GM12878 (cell line): ENCODE data around the gene MFN2. TPM values are rescaled to one million over a fixed set of nuclear protein-coding genes. Genes with fewer than 3 reads are reported as not detected.

Experiments used
- ATAC-seq: fragments of 200-7000 bp; cut with Tn5 transposase; 3 replicates; pipeline ENCODE4 v1.9.1; 2020; ENCODE audit warnings: mild to moderate bottlenecking, moderate library complexity
- BruUV-seq: library from RNA; stranded (reverse); fragments of 400-500 nt; replicated peaks from 2 replicates; lab custom pipeline; 2021; lab: Mats Ljungman, UMichigan
- CTCF ChIA-PET: fragments of 300-600 bp; sonication (Branson Sonifier 250); formaldehyde crosslinking; extraction: SDS; loops from one replicate; lab custom pipeline; 2021; ENCODE audit warnings: inconsistent platforms; lab: Yijun Ruan, JAX
- POLR2A ChIA-PET: fragments of 350-600 bp; formaldehyde crosslinking; extraction: SDS; loops from one replicate; lab custom pipeline; 2021; ENCODE audit warnings: inconsistent platforms; lab: Charles Lee
- RAD21 ChIA-PET: fragments of 300-600 bp; sonication (Branson Sonifier 250); formaldehyde crosslinking; loops from one replicate; lab custom pipeline; 2023; ENCODE audit warnings: antibody characterized with exemption; ENCODE audit not compliant: unreplicated experiment; lab: Charles Lee
- SMC1A ChIA-PET: fragments of 300-600 bp; sonication (Branson Sonifier 250); formaldehyde crosslinking; loops from one replicate; lab custom pipeline; 2023; ENCODE audit not compliant: unreplicated experiment, uncharacterized antibody; lab: Charles Lee
- DNase-seq: peaks from one replicate; pipeline ENCODE4 v3.0.0-alpha.2; 2011; ENCODE audit warnings: low read depth, low spot score
- FAIRE-seq: peaks from 3 replicates; lab custom pipeline; 2011; peaks lifted over from hg19 to GRCh38; lab: Jason Lieb, UNC
- H2AFZ ChIP-seq: 2 replicates; pipeline ENCODE4 v1.6.0; 2011; ENCODE audit warnings: low read depth, low read length, control low read depth; ENCODE audit not compliant: control insufficient read depth
- H3K27ac ChIP-seq: 2 replicates; pipeline ENCODE4 v1.5.1; 2011; ENCODE audit warnings: control low read depth; ENCODE audit not compliant: control insufficient read depth, insufficient read depth
- H3K27me3 ChIP-seq, 2 experiments: replicated peaks in 1 of 2; 2 replicates each; pipeline versions ENCODE4 v1.6.0 to v1.6.1; 2011; ENCODE audit warnings: low read length in 1 of 2; ENCODE audit not compliant: control insufficient read depth in 2 of 2, insufficient read depth in 2 of 2
- H3K36me3 ChIP-seq, 2 experiments: 2 replicates each; pipeline ENCODE4 v1.5.1; 2011; ENCODE audit warnings: low read length in 1 of 2; ENCODE audit not compliant: control insufficient read depth in 2 of 2, insufficient read depth in 2 of 2
- H3K4me1 ChIP-seq: 2 replicates; pipeline ENCODE4 v1.6.1; 2011; ENCODE audit warnings: mild to moderate bottlenecking, low read length, moderate library complexity, mixed read lengths; ENCODE audit not compliant: control insufficient read depth, insufficient read depth
- H3K4me2 ChIP-seq: 2 replicates; pipeline ENCODE4 v1.6.0; 2011; ENCODE audit warnings: control low read depth; ENCODE audit not compliant: control insufficient read depth, insufficient read depth
- H3K4me3 ChIP-seq: fragments of 200-600 bp; sonication (generic); 2 replicates; pipeline ENCODE4 v1.5.1; 2016
- H3K79me2 ChIP-seq: 2 replicates; pipeline ENCODE4 v1.6.0; 2011; ENCODE audit warnings: low read length; ENCODE audit not compliant: control insufficient read depth, insufficient read depth
- H3K9ac ChIP-seq: 2 replicates; pipeline ENCODE4 v1.8.0; 2011; ENCODE audit warnings: low read length, control low read depth, mixed read lengths; ENCODE audit not compliant: control insufficient read depth, insufficient read depth
- H3K9me3 ChIP-seq: replicated peaks from 3 replicates; pipeline ENCODE4 v1.5.1; 2011; ENCODE audit warnings: mild to moderate bottlenecking, low read length; ENCODE audit not compliant: control insufficient read depth, insufficient read depth
- H4K20me1 ChIP-seq: 2 replicates; pipeline ENCODE4 v1.6.0; 2011; ENCODE audit not compliant: control insufficient read depth, insufficient read depth
- ASH2L ChIP-seq: fragments of 300-600, 200-600 bp; sonication (generic); IDR thresholded peaks from 2 replicates; pipeline ENCODE4 v1.6.1; 2017; ENCODE audit warnings: low read depth, mild to moderate bottlenecking, borderline replicate concordance
- BCL11A ChIP-seq: IDR thresholded peaks from 2 replicates; pipeline ENCODE4 v1.6.1; 2011; ENCODE audit warnings: low read depth, low read length
- CHD1 ChIP-seq: IDR thresholded peaks from 2 replicates; pipeline ENCODE4 v1.6.1; 2012; ENCODE audit warnings: low read depth, low read length, improper control_type of control experiment
- CTCF ChIP-seq, 3 experiments: IDR thresholded peaks in 2 of 3; conservative IDR thresholded peaks in 1 of 3; 2 replicates each; pipeline ENCODE4 v1.5.1; 2011; ENCODE audit warnings: low read depth in 3 of 3, low read length in 3 of 3, mild to moderate bottlenecking in 3 of 3, control low read depth in 2 of 3, moderate library complexity in 2 of 3, inconsistent platforms in 1 of 3, mixed read lengths in 1 of 3; ENCODE audit not compliant: control insufficient read depth in 2 of 3, insufficient read depth in 1 of 3; ENCODE audit errors: extremely low read depth in 1 of 3
- GATAD2B ChIP-seq: fragments of 450-650 bp; conservative IDR thresholded peaks from 2 replicates; pipeline ENCODE4 v1.6.1; 2017; ENCODE audit warnings: low read depth, mild to moderate bottlenecking, moderate library complexity
- HCFC1 ChIP-seq: fragments of 150-350 bp; IDR thresholded peaks from 2 replicates; pipeline ENCODE4 v1.6.1; 2014; ENCODE audit warnings: low read length
- IKZF1 ChIP-seq: fragments of 450-650 bp; conservative IDR thresholded peaks from 2 replicates; pipeline ENCODE4 v1.6.1; 2017; ENCODE audit warnings: antibody characterized with exemption, mild to moderate bottlenecking
- IKZF2 ChIP-seq, 2 experiments: fragments of 450-650 bp; IDR thresholded peaks; 2 replicates each; pipeline ENCODE4 v1.6.1; 2017; ENCODE audit warnings: mild to moderate bottlenecking in 2 of 2, moderate library complexity in 2 of 2
- MEF2A ChIP-seq: IDR thresholded peaks from 2 replicates; pipeline ENCODE4 v1.6.1; 2011; ENCODE audit warnings: low read depth, mild to moderate bottlenecking, low read length, moderate library complexity; ENCODE audit not compliant: insufficient read depth
- RBBP5 ChIP-seq: fragments of 200-600 bp; sonication (generic); conservative IDR thresholded peaks from 2 replicates; pipeline ENCODE4 v1.6.1; 2016
- RCOR1 ChIP-seq: conservative IDR thresholded peaks from 2 replicates; pipeline ENCODE4 v1.6.1; 2012; ENCODE audit warnings: low read depth, low read length, improper control_type of control experiment
- RFX5 ChIP-seq: IDR thresholded peaks from 2 replicates; pipeline ENCODE4 v1.6.1; 2011; ENCODE audit warnings: low read depth, low read length, improper control_type of control experiment
- SIN3A ChIP-seq: IDR thresholded peaks from 2 replicates; pipeline ENCODE4 v1.6.1; 2012; ENCODE audit warnings: low read depth, low read length, improper control_type of control experiment
- TARDBP ChIP-seq: IDR thresholded peaks from 2 replicates; pipeline ENCODE4 v1.6.1; 2016; ENCODE audit warnings: borderline replicate concordance
- WGBS: methylation state at CpG from one replicate; pipeline ENCODE4 v1.1.6; 2016; ENCODE audit warnings: low lambda C conversion rate; ENCODE audit not compliant: insufficient replicate concordance, insufficient coverage; ENCODE audit errors: missing lambda C conversion rate; 5-methylcytosine and 5-hydroxymethylcytosine counted together
- in situ Hi-C: fragments of 300-500 bp; cut with MboI; formaldehyde crosslinking; loops from 9 replicates; pipeline ENCODE4 v1.14.3; 2018; ENCODE audit warnings: mixed read lengths
- intact Hi-C: fragments of 100-400 bp; cut with micrococcal nuclease; formaldehyde crosslinking; loops from one replicate; pipeline ENCODE4 v1.14.2; 2022; ENCODE audit not compliant: unreplicated experiment
- polyA plus RNA-seq, 11 experiments: library from polyadenylated mRNA; depleted of rRNA in 4 of 11; unstranded in 6 of 11; stranded (reverse) in 5 of 11; fragments of >200 nt; fragmentation: Nextera tagmentation in 4 of 11; fragmentation: Illumina TruSeq in 1 of 11; extraction: Ambion mirVana in 4 of 11; extraction: Trizol in 1 of 11; gene quantifications; 1 replicate in 1 of 11; 2 replicates in 10 of 11; pipeline versions ENCODE4 v1.2.1 to v1.2.3, GENCODE V29; 2011 to 2016; ENCODE audit warnings: inconsistent platforms in 2 of 11, missing spikeins in 2 of 11, low read depth in 1 of 11
- total RNA-seq, 4 experiments: library from RNA; depleted of rRNA in 3 of 4; stranded (reverse); fragments of >200 nt in 3 of 4; fragmentation: Illumina TruSeq in 1 of 4; extraction: Trizol in 1 of 4; gene quantifications; 2 replicates each; pipeline versions ENCODE4 v1.2.1 to v1.2.3, GENCODE V29; 2013 to 2021
- TF ChIP-seq, protein P1 (sequence below): IDR thresholded peaks from 2 replicates; pipeline ENCODE4 v1.6.1; 2011; ENCODE audit warnings: low read depth, low read length, improper control_type of control experiment, borderline replicate concordance
- TF ChIP-seq, protein P2 (sequence below): IDR thresholded peaks from 2 replicates; pipeline ENCODE4 v1.6.1; 2012; ENCODE audit warnings: low read depth, low read length, improper control_type of control experiment
- TF ChIP-seq, protein P3 (sequence below): IDR thresholded peaks from 2 replicates; pipeline ENCODE4 v1.6.1; 2012; ENCODE audit warnings: low read length, inconsistent platforms

MFN2 gene
- total and polyA plus RNA-seq, 10 of the 15 experiments (the other 5 are each of a cell fraction or from before 2014, with no cell fraction given): 5.3 to 64.4 (median 48.1) TPM

GRCh38 chr1:11938722-11939526, 41.3 kb upstream of the MFN2 start:
- CTCF ChIA-PET: interaction anchor here (0.8 to 1.4 kb wide), 2 partner anchors 22 to 29 kb away, joined by 3 read pairs; no protein-coding TSS in a partner anchor
- no peak for FAIRE-seq

More at GRCh38 chr1:11938722-11939526, 41.3 kb upstream of the MFN2 start:
- no peak overlapping the region; the same call in 1 of the 2 replicates for H3K4me2 ChIP-seq
- no peaks in the 10 kb centered on the region for H4K20me1 ChIP-seq
- intact Hi-C loops (no loop called here), in situ Hi-C loops (no loop called here)
- ChIA-PET RAD21 (interaction anchor here (0.6 kb wide), 1 partner anchor 29 kb away, joined by 3 read pairs; no protein-coding TSS in a partner anchor), POLR2A (interaction anchor here (1.0 kb wide), 1 partner anchor 24 kb away, joined by 3 read pairs; no protein-coding TSS in a partner anchor), SMC1A (interaction anchor here (0.6 kb wide), 1 partner anchor 691 kb away, joined by 3 read pairs; no protein-coding TSS in a partner anchor)
- no peak overlapping the region for H3K27ac ChIP-seq
- TF ChIP-seq, protein P1, sequence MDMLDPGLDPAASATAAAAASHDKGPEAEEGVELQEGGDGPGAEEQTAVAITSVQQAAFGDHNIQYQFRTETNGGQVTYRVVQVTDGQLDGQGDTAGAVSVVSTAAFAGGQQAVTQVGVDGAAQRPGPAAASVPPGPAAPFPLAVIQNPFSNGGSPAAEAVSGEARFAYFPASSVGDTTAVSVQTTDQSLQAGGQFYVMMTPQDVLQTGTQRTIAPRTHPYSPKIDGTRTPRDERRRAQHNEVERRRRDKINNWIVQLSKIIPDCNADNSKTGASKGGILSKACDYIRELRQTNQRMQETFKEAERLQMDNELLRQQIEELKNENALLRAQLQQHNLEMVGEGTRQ: no peak
- TF ChIP-seq CTCF (IDR thresholded peaks at IDR 0.05 in 2 of 3, conservative IDR thresholded peaks at IDR 0.05 in 1 of 3; ENCODE audit: control insufficient read depth in 2 of 3, extremely low read depth in 1 of 3, insufficient read depth in 1 of 3, low read depth in 3 of 3, low read length in 3 of 3): no peak
- no peak for TF ChIP-seq SIN3A
- no peak for TF ChIP-seq HCFC1
- TF ChIP-seq RFX5: no peak
- TF ChIP-seq, protein P2, sequence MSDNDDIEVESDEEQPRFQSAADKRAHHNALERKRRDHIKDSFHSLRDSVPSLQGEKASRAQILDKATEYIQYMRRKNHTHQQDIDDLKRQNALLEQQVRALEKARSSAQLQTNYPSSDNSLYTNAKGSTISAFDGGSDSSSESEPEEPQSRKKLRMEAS: no peak
- TF ChIP-seq RCOR1: no peak
- TF ChIP-seq IKZF2 (IDR thresholded peaks at IDR 0.05): no peak
- TF ChIP-seq ASH2L: no peak
- no peak for TF ChIP-seq IKZF1
- TF ChIP-seq CHD1: no peak
- TF ChIP-seq GATAD2B: no peak
- no peak for TF ChIP-seq BCL11A
- TF ChIP-seq MEF2A: no peak
- TF ChIP-seq TARDBP: no peak
- TF ChIP-seq RBBP5: no peak
- TF ChIP-seq, protein P3, sequence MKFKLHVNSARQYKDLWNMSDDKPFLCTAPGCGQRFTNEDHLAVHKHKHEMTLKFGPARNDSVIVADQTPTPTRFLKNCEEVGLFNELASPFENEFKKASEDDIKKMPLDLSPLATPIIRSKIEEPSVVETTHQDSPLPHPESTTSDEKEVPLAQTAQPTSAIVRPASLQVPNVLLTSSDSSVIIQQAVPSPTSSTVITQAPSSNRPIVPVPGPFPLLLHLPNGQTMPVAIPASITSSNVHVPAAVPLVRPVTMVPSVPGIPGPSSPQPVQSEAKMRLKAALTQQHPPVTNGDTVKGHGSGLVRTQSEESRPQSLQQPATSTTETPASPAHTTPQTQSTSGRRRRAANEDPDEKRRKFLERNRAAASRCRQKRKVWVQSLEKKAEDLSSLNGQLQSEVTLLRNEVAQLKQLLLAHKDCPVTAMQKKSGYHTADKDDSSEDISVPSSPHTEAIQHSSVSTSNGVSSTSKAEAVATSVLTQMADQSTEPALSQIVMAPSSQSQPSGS: no peak
- H3K4me3 ChIP-seq: no peak overlapping the region
- no peak overlapping the region for H2AFZ ChIP-seq
- peaks cover 30% of the 10 kb centered on the region for H3K79me2 ChIP-seq
- H3K27me3 ChIP-seq: no peaks in the 10 kb centered on the region
- no peaks in the 10 kb centered on the region for H3K9me3 ChIP-seq
- DNase-seq (no peak), ATAC-seq (no peak)
- peaks cover 2 to 4% of the 10 kb centered on the region in 2 experiments; a peak in 2 of 4 replicates for H3K36me3 ChIP-seq
- H3K4me1 ChIP-seq: peaks cover 8% of the 10 kb centered on the region
- no TSS peak for BruUV-seq
- 89% methylated on average over 11 of the region's 15 CpGs for WGBS
- no peak overlapping the region for H3K9ac ChIP-seq
